ENCODE data around the gene ATOH8. TPM values are rescaled to one million over a fixed set of nuclear protein-coding genes. Genes with fewer than 3 reads are reported as not detected.

The ATOH8 gene
- total and polyA plus RNA-seq, 2 donors (not counting 3 experiments of a cell fraction or from before 2014, with no cell fraction given) = 10.3 to 12.8 TPM

DNA sequence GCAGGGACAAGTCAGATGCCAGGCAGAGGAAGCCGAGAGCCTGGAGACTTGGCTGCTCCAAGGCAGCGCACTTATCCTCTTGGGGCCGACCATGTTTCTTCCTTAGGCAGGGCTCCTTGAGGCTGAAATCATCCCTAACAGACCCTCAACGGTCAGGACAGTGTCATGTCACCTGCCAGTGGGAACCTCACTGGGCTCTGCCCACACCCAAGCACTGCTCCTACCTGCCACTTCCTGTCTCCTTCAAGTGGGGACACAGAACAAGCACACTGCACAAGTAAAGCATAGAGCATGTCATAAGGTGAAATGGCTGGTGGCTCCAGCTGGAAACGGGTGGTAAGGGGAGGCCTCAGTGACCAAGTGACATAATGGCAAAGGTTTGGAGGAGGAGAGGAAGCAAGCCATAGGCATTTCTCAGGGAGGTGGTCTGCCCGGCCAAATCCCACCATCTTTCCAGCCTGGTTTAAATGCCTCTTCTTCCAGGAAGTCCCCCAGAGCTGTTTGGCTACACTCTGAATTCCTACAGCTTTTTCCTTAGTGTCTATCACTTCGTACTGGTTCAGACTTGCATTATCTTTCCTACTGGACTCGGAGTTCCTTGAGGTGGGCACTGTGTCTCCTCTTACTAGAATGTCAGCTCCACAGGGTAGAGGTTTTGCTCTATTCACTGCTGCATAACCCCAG lies 7.3 kb upstream of the ATOH8 start:
- CTCF ChIA-PET = interaction anchor here (0.7 to 2.1 kb wide), 9 partner anchors 9 to 109 kb away, joined by 3 to 8 read pairs (median 5); no protein-coding TSS in a partner anchor
- peaks cover 24% of the 10 kb centered on the region for H3K4me1 ChIP-seq (ENCODE audit: control insufficient read depth, extremely low read depth, insufficient read depth, low read length)

More for the DNA sequence above, 7.3 kb upstream of the ATOH8 start:
- BruUV-seq (replicated peaks) = no TSS peak
- POLR2A ChIA-PET = no interaction called here
- intact Hi-C loops (cut with micrococcal nuclease) = no loop called here
- Histone ChIP-seq H3K36me3 (ENCODE audit: control insufficient read depth in 2 of 2, extremely low read depth in 1 of 2, insufficient read depth in 2 of 2, low read length in 2 of 2) (no peaks in the 10 kb centered on the region), H3K9me1 (replicated peaks; ENCODE audit: control insufficient read depth, extremely low read depth, insufficient read depth, low read length) (no peaks in the 10 kb centered on the region), H3K27me3 (ENCODE audit: control insufficient read depth in 2 of 2, insufficient read depth in 2 of 2, low read length in 2 of 2) (no peaks in the 10 kb centered on the region), H3K9me3 (replicated peaks; ENCODE audit: control insufficient read depth, insufficient read depth, low read length) (no peaks in the 10 kb centered on the region), H2AFZ (ENCODE audit: low read depth, low read length) (no peak overlapping the region), H3K9ac (replicated peaks; ENCODE audit: extremely low read depth, insufficient read depth, low read length) (no peak overlapping the region), H3K4me2 (ENCODE audit: insufficient read depth, low read length) (no peak overlapping the region), H4K20me1 (replicated peaks; ENCODE audit: control insufficient read depth, extremely low read depth, insufficient read depth, low read length) (no peaks in the 10 kb centered on the region), H3K4me3 (replicated peaks in 1 of 3; ENCODE audit: insufficient read depth in 1 of 3, low read depth in 1 of 3, low read length in 3 of 3) (no peak overlapping the region), H3K79me2 (ENCODE audit: control insufficient read depth, insufficient read depth, low read length) (no peaks in the 10 kb centered on the region), H3K27ac (ENCODE audit: insufficient read depth, low read depth, low read length) (no peak overlapping the region)
- dilution Hi-C loops (cut with MboI; ENCODE audit: extremely low pct_ligation_motif_present, low sequenced_read_pairs) = no loop called here
- FAIRE-seq (no peak), DNase-seq (ENCODE audit: low read depth, low spot score) (no peak)
- TF ChIP-seq GATA2 (IDR thresholded peaks at IDR 0.05; ENCODE audit: insufficient read depth, insufficient read length, low read depth, low read length) = no peak
- TF ChIP-seq, protein P1, sequence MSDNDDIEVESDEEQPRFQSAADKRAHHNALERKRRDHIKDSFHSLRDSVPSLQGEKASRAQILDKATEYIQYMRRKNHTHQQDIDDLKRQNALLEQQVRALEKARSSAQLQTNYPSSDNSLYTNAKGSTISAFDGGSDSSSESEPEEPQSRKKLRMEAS (IDR thresholded peaks at IDR 0.05; ENCODE audit: insufficient read depth, insufficient read length) = no peak
- no peak for TF ChIP-seq POLR2AphosphoS5 (IDR thresholded peaks at IDR 0.05; ENCODE audit: insufficient read depth, low read depth, low read length)
- TF ChIP-seq JUN (IDR thresholded peaks at IDR 0.05; ENCODE audit: borderline replicate concordance, insufficient read depth, insufficient read length, low read depth) = no peak
- TF ChIP-seq, protein P2, sequence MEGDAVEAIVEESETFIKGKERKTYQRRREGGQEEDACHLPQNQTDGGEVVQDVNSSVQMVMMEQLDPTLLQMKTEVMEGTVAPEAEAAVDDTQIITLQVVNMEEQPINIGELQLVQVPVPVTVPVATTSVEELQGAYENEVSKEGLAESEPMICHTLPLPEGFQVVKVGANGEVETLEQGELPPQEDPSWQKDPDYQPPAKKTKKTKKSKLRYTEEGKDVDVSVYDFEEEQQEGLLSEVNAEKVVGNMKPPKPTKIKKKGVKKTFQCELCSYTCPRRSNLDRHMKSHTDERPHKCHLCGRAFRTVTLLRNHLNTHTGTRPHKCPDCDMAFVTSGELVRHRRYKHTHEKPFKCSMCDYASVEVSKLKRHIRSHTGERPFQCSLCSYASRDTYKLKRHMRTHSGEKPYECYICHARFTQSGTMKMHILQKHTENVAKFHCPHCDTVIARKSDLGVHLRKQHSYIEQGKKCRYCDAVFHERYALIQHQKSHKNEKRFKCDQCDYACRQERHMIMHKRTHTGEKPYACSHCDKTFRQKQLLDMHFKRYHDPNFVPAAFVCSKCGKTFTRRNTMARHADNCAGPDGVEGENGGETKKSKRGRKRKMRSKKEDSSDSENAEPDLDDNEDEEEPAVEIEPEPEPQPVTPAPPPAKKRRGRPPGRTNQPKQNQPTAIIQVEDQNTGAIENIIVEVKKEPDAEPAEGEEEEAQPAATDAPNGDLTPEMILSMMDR (IDR thresholded peaks at IDR 0.05; ENCODE audit: extremely low read depth in 1 of 2, insufficient read depth in 1 of 2, low read depth in 1 of 2, low read length in 2 of 2) = no peak
- no peak for TF ChIP-seq EZH2 (IDR thresholded peaks at IDR 0.05; ENCODE audit: borderline replicate concordance, low read depth, low read length, severe bottlenecking)
- no peak for TF ChIP-seq MYC (IDR thresholded peaks at IDR 0.05; ENCODE audit: low read depth, low read length)
- no peak for TF ChIP-seq FOS (IDR thresholded peaks at IDR 0.05; ENCODE audit: borderline replicate concordance, insufficient read depth, low read length)
- TF ChIP-seq POLR2A (IDR thresholded peaks at IDR 0.05; ENCODE audit: low read depth, low read length) = no peak

Measured in endothelial cell of umbilical vein (primary cell).